Activated T-helper 9 cell treated with anti-CD3 and anti-CD28 coated beads, Interleukin-2, amount 50 U/mL, for 16 hours (primary cell): ENCODE results near the gene EIF4H.
"Not testable (repeated sequence)": the region's sequence is repeated elsewhere in the genome, so short reads cannot be mapped to it uniquely, and the experiment has no call there.

Experiments
- DNase-seq: peaks from one replicate; pipeline ENCODE4 v3.0.0-alpha.2; 2020; ENCODE audit warnings: low read depth

Gene EIF4H

GRCh38 chr7:74199551-74200355 lies 25.6 kb downstream of the EIF4H start:
- DNase-seq: no peak

GRCh38 chr7:74202841-74203556 lies 28.8 kb downstream of the EIF4H start:
- DNase-seq: no peak

- no peak for DNase-seq
These were observed 29.9 kb downstream of the EIF4H start for GRCh38 chr7:74203956-74204618.

GRCh38 chr7:74206052-74206451 lies 31.9 kb downstream of the EIF4H start:
- DNase-seq: not testable (repeated sequence)

- DNase-seq: peak; percentile 66
These were observed 32.5 kb downstream of the EIF4H start for GRCh38 chr7:74206589-74207120.

GRCh38 chr7:74207586-74207985 lies 33.4 kb downstream of the EIF4H start:
- no peak for DNase-seq

GRCh38 chr7:74208241-74208640 lies 34.1 kb downstream of the EIF4H start:
- DNase-seq: not testable (repeated sequence)

- DNase-seq: no peak
These were observed 38.5 kb downstream of the EIF4H start for GRCh38 chr7:74212661-74213060.

GRCh38 chr7:74214816-74215630 lies 40.9 kb downstream of the EIF4H start:
- DNase-seq: no peak

GRCh38 chr7:74215921-74216320 lies 41.8 kb downstream of the EIF4H start:
- no peak for DNase-seq

GRCh38 chr7:74216361-74216761 lies 42.2 kb downstream of the EIF4H start:
- no peak for DNase-seq

- no peak for DNase-seq
These were observed 43.5 kb downstream of the EIF4H start for GRCh38 chr7:74217455-74218342.

- no peak for DNase-seq
These were observed 44.2 kb downstream of the EIF4H start for GRCh38 chr7:74218343-74218698.

GRCh38 chr7:74219416-74219815 lies 45.3 kb downstream of the EIF4H start:
- DNase-seq: no peak

GRCh38 chr7:74220229-74220628 lies 46.1 kb downstream of the EIF4H start:
- DNase-seq: no peak

- no peak for DNase-seq
These were observed 47.6 kb downstream of the EIF4H start for GRCh38 chr7:74221713-74222112.

GRCh38 chr7:74222851-74223710 lies 48.9 kb downstream of the EIF4H start:
- no peak for DNase-seq

- no peak for DNase-seq
These were observed 49.8 kb downstream of the EIF4H start for GRCh38 chr7:74223711-74224510.

- no peak for DNase-seq
These were observed 50.3 kb downstream of the EIF4H start for GRCh38 chr7:74224511-74224832.
